GM23338 (cell line): Measurements from ENCODE around the gene COX7B2. TPM values are rescaled to one million over a fixed set of nuclear protein-coding genes. Genes with fewer than 3 reads are reported as not detected.

Experiments
- ATAC-seq: fragments of 200-7000 bp; cut with Tn5 transposase; 3 replicates; pipeline ENCODE4 v1.9.1; 2020
- DNase-seq: peaks from one replicate; pipeline ENCODE4 v3.0.0-alpha.2; 2015; ENCODE audit warnings: low spot score
- H2AFZ ChIP-seq: fragments of 200-600 bp; sonication (generic); 2 replicates; pipeline ENCODE4 v1.8.0; 2016; ENCODE audit warnings: antibody characterized with exemption, mild to moderate bottlenecking, moderate library complexity
- H3F3A ChIP-seq: fragments of 200-600 bp; sonication (generic); replicated peaks from 2 replicates; pipeline ENCODE4 v1.8.0; 2017; ENCODE audit warnings: antibody characterized with exemption, mixed run types, low read depth
- H3K27ac ChIP-seq: fragments of 200-600 bp; sonication (generic); 2 replicates; pipeline ENCODE4 v1.6.1; 2016; ENCODE audit warnings: low read depth
- H3K27me3 ChIP-seq: fragments of 200-600 bp; sonication (generic); 2 replicates; pipeline ENCODE4 v1.8.0; 2016; ENCODE audit warnings: mild to moderate bottlenecking, mixed run types, moderate library complexity; ENCODE audit not compliant: insufficient read depth
- H3K36me3 ChIP-seq: fragments of 200-600 bp; sonication (generic); 2 replicates; pipeline ENCODE4 v1.8.0; 2016; ENCODE audit warnings: mild to moderate bottlenecking; ENCODE audit not compliant: insufficient read depth
- H3K4me1 ChIP-seq: fragments of 200-600 bp; sonication (generic); 2 replicates; pipeline ENCODE4 v1.8.0; 2016; ENCODE audit warnings: mild to moderate bottlenecking, moderate library complexity; ENCODE audit not compliant: insufficient read depth
- H3K4me2 ChIP-seq: fragments of 200-600 bp; sonication (generic); 2 replicates; pipeline ENCODE4 v1.7.1; 2017; ENCODE audit warnings: mixed run types
- H3K4me3 ChIP-seq: fragments of 200-600 bp; sonication (generic); 2 replicates; pipeline ENCODE4 v1.6.1; 2016; ENCODE audit warnings: mixed run types
- H3K79me2 ChIP-seq: fragments of 200-600 bp; sonication (generic); replicated peaks from 2 replicates; pipeline ENCODE4 v1.8.0; 2017; ENCODE audit warnings: mild to moderate bottlenecking; ENCODE audit not compliant: insufficient read depth
- H3K9me2 ChIP-seq: fragments of 200-600 bp; sonication (generic); 2 replicates; pipeline ENCODE4 v1.8.0; 2017; ENCODE audit not compliant: insufficient read depth
- H4K20me1 ChIP-seq: fragments of 200-600 bp; sonication (generic); replicated peaks from 2 replicates; pipeline ENCODE4 v1.8.0; 2017; ENCODE audit warnings: mild to moderate bottlenecking; ENCODE audit not compliant: insufficient read depth
- H3K27ac Mint-ChIP-seq: 2 replicates; pipeline ENCODE4 v1.8.0; 2020; ENCODE audit warnings: inconsistent platforms, mild to moderate bottlenecking, moderate library complexity, mixed read lengths
- H3K27me3 Mint-ChIP-seq: 3 replicates; pipeline ENCODE4 v1.8.0; 2022; ENCODE audit warnings: low read depth, mild to moderate bottlenecking, moderate library complexity, mixed read lengths, inconsistent platforms; ENCODE audit not compliant: insufficient read depth, poor library complexity
- H3K36me3 Mint-ChIP-seq: 3 replicates; pipeline ENCODE4 v1.8.0; 2021; ENCODE audit warnings: low read depth, mild to moderate bottlenecking, inconsistent platforms, moderate library complexity, mixed read lengths
- H3K4me1 Mint-ChIP-seq: 3 replicates; pipeline ENCODE4 v1.8.0; 2020; ENCODE audit warnings: mild to moderate bottlenecking, inconsistent platforms, mixed read lengths
- H3K4me3 Mint-ChIP-seq: 3 replicates; pipeline ENCODE4 v1.8.0; 2021; ENCODE audit warnings: moderate library complexity, mild to moderate bottlenecking, inconsistent platforms, mixed read lengths
- H3K9me3 Mint-ChIP-seq: 3 replicates; pipeline ENCODE4 v1.8.0; 2020; ENCODE audit warnings: moderate library complexity, mild to moderate bottlenecking, inconsistent platforms, mixed read lengths
- CREB1 ChIP-seq: fragments of 250-450 bp; sonication (Bioruptor Pico); IDR thresholded peaks from 2 replicates; pipeline ENCODE4 v1.5.0; 2020; ENCODE audit warnings: low read depth, mild to moderate bottlenecking, moderate library complexity
- ETS1 ChIP-seq: IDR thresholded peaks from 2 replicates; pipeline ENCODE4 v1.6.1; 2016; ENCODE audit warnings: antibody characterized with exemption
- EZH2 ChIP-seq: fragments of 200-600 bp; sonication (generic); IDR thresholded peaks from one replicate; pipeline ENCODE4 v1.8.0; 2017; ENCODE audit warnings: antibody characterized with exemption, mild to moderate bottlenecking, low read depth; ENCODE audit not compliant: unreplicated experiment
- EZH2phosphoT487 ChIP-seq: fragments of 200-600 bp; sonication (generic); IDR thresholded peaks from one replicate; pipeline ENCODE4 v1.8.1; 2018; ENCODE audit warnings: antibody characterized with exemption; ENCODE audit not compliant: unreplicated experiment
- JUNB ChIP-seq: IDR thresholded peaks from one replicate; pipeline ENCODE4 v1.6.1; 2016; ENCODE audit warnings: antibody characterized with exemption; ENCODE audit not compliant: unreplicated experiment
- NANOG ChIP-seq: IDR thresholded peaks from 2 replicates; pipeline ENCODE4 v1.6.1; 2016; ENCODE audit warnings: antibody characterized with exemption, borderline replicate concordance
- POLR2AphosphoS5 ChIP-seq: IDR thresholded peaks from 2 replicates; pipeline ENCODE4 v1.6.1; 2016; ENCODE audit warnings: antibody characterized with exemption, low read depth
- REST ChIP-seq: IDR thresholded peaks from one replicate; pipeline ENCODE4 v1.6.1; 2018; ENCODE audit warnings: antibody characterized with exemption; ENCODE audit not compliant: unreplicated experiment
- STAT1 ChIP-seq: IDR thresholded peaks from one replicate; pipeline ENCODE4 v1.6.1; 2016; ENCODE audit warnings: antibody characterized with exemption; ENCODE audit not compliant: unreplicated experiment
- ZNF114 ChIP-seq: fragments of 250-450 bp; sonication (Bioruptor Pico); IDR thresholded peaks from 2 replicates; pipeline ENCODE4 v1.5.0; 2020; ENCODE audit warnings: mild to moderate bottlenecking, moderate library complexity
- ZNF331 ChIP-seq: fragments of 250-450 bp; sonication (Bioruptor Pico); IDR thresholded peaks from 2 replicates; pipeline ENCODE4 v1.5.0; 2020; ENCODE audit warnings: low read depth, mild to moderate bottlenecking, moderate library complexity
- polyA plus RNA-seq: library from polyadenylated mRNA; unstranded; fragments of >200 nt; fragmentation: Nextera tagmentation; extraction: Ambion mirVana; gene quantifications from 2 replicates; pipeline ENCODE4 v1.2.1, GENCODE V29; 2016
- total RNA-seq: library from RNA; depleted of rRNA; stranded (reverse); fragments of >200 nt; shearing (Covaris generic); gene quantifications from 2 replicates; pipeline ENCODE4 v1.2.3, GENCODE V29; 2014
- TF ChIP-seq, protein P1 (sequence below): fragments of 250-450 bp; sonication (Bioruptor Pico); IDR thresholded peaks from 2 replicates; pipeline ENCODE4 v1.5.0; 2020; ENCODE audit warnings: mild to moderate bottlenecking, moderate library complexity
- TF ChIP-seq, protein P2 (sequence below), 2 experiments: fragments of 200-600 bp in 1 of 2; sonication (generic) in 1 of 2; conservative IDR thresholded peaks; 2 replicates each; pipeline versions ENCODE4 v1.5.1 to v1.6.1; 2016 to 2017; ENCODE audit warnings: antibody characterized with exemption in 2 of 2, low read depth in 2 of 2, mild to moderate bottlenecking in 2 of 2, moderate library complexity in 1 of 2

COX7B2 gene
- total and polyA plus RNA-seq, 2 experiments from 2014 or later, result not detected

GRCh38 chr4:46856333-46856732 is 52.7 kb downstream of the COX7B2 start:
- ATAC-seq, result no peak
- Mint-ChIP-seq H3K36me3 (no peaks in the 10 kb centered on the region; the same call in 2 of the 3 replicates), H3K9me3 (peaks cover 46% of the 10 kb centered on the region), H3K27ac (no peak overlapping the region), H3K4me1 (no peaks in the 10 kb centered on the region), H3K4me3 (no peak overlapping the region), H3K27me3 (no peaks in the 10 kb centered on the region)
- H3K4me2 ChIP-seq, result no peak overlapping the region
- no peak overlapping the region for H3K27ac ChIP-seq
- H3K27me3 ChIP-seq, result no peaks in the 10 kb centered on the region
- no peak for TF ChIP-seq REST
- no peak for TF ChIP-seq ZNF114 (CRISPR knock-in tag)
- no peak for TF ChIP-seq POLR2AphosphoS5
- TF ChIP-seq ZNF331 (CRISPR knock-in tag), result no peak
- no peak for TF ChIP-seq NANOG
- TF ChIP-seq CREB1 (CRISPR knock-in tag), result no peak
- TF ChIP-seq, protein P1, sequence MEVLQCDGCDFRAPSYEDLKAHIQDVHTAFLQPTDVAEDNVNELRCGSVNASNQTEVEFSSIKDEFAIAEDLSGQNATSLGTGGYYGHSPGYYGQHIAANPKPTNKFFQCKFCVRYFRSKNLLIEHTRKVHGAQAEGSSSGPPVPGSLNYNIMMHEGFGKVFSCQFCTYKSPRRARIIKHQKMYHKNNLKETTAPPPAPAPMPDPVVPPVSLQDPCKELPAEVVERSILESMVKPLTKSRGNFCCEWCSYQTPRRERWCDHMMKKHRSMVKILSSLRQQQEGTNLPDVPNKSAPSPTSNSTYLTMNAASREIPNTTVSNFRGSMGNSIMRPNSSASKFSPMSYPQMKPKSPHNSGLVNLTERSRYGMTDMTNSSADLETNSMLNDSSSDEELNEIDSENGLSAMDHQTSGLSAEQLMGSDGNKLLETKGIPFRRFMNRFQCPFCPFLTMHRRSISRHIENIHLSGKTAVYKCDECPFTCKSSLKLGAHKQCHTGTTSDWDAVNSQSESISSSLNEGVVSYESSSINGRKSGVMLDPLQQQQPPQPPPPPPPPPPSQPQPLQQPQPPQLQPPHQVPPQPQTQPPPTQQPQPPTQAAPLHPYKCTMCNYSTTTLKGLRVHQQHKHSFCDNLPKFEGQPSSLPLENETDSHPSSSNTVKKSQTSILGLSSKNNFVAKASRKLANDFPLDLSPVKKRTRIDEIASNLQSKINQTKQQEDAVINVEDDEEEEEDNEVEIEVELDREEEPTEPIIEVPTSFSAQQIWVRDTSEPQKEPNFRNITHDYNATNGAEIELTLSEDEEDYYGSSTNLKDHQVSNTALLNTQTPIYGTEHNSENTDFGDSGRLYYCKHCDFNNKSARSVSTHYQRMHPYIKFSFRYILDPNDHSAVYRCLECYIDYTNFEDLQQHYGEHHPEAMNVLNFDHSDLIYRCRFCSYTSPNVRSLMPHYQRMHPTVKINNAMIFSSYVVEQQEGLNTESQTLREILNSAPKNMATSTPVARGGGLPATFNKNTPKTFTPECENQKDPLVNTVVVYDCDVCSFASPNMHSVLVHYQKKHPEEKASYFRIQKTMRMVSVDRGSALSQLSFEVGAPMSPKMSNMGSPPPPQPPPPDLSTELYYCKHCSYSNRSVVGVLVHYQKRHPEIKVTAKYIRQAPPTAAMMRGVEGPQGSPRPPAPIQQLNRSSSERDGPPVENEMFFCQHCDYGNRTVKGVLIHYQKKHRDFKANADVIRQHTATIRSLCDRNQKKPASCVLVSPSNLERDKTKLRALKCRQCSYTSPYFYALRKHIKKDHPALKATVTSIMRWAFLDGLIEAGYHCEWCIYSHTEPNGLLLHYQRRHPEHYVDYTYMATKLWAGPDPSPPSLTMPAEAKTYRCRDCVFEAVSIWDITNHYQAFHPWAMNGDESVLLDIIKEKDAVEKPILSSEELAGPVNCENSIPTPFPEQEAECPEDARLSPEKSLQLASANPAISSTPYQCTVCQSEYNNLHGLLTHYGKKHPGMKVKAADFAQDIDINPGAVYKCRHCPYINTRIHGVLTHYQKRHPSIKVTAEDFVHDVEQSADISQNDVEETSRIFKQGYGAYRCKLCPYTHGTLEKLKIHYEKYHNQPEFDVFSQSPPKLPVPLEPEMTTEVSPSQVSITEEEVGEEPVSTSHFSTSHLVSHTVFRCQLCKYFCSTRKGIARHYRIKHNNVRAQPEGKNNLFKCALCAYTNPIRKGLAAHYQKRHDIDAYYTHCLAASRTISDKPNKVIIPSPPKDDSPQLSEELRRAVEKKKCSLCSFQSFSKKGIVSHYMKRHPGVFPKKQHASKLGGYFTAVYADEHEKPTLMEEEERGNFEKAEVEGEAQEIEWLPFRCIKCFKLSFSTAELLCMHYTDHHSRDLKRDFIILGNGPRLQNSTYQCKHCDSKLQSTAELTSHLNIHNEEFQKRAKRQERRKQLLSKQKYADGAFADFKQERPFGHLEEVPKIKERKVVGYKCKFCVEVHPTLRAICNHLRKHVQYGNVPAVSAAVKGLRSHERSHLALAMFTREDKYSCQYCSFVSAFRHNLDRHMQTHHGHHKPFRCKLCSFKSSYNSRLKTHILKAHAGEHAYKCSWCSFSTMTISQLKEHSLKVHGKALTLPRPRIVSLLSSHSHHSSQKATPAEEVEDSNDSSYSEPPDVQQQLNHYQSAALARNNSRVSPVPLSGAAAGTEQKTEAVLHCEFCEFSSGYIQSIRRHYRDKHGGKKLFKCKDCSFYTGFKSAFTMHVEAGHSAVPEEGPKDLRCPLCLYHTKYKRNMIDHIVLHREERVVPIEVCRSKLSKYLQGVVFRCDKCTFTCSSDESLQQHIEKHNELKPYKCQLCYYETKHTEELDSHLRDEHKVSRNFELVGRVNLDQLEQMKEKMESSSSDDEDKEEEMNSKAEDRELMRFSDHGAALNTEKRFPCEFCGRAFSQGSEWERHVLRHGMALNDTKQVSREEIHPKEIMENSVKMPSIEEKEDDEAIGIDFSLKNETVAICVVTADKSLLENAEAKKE, result no peak
- TF ChIP-seq STAT1, result no peak
- no peak for TF ChIP-seq EZH2phosphoT487
- TF ChIP-seq, protein P2, sequence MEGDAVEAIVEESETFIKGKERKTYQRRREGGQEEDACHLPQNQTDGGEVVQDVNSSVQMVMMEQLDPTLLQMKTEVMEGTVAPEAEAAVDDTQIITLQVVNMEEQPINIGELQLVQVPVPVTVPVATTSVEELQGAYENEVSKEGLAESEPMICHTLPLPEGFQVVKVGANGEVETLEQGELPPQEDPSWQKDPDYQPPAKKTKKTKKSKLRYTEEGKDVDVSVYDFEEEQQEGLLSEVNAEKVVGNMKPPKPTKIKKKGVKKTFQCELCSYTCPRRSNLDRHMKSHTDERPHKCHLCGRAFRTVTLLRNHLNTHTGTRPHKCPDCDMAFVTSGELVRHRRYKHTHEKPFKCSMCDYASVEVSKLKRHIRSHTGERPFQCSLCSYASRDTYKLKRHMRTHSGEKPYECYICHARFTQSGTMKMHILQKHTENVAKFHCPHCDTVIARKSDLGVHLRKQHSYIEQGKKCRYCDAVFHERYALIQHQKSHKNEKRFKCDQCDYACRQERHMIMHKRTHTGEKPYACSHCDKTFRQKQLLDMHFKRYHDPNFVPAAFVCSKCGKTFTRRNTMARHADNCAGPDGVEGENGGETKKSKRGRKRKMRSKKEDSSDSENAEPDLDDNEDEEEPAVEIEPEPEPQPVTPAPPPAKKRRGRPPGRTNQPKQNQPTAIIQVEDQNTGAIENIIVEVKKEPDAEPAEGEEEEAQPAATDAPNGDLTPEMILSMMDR (conservative IDR thresholded peaks at IDR 0.05; ENCODE audit: low read depth in 2 of 2), result no peak
- no peak for TF ChIP-seq JUNB
- TF ChIP-seq EZH2, result no peak
- no peak for TF ChIP-seq ETS1
- H2AFZ ChIP-seq, result no peak overlapping the region
- H3F3A ChIP-seq, result no peaks in the 10 kb centered on the region
- peaks cover 9% of the 10 kb centered on the region; the same call in 1 of the 2 replicates for H3K9me2 ChIP-seq
- H4K20me1 ChIP-seq, result no peaks in the 10 kb centered on the region
- H3K36me3 ChIP-seq, result no peaks in the 10 kb centered on the region
- H3K4me1 ChIP-seq, result no peaks in the 10 kb centered on the region
- no peaks in the 10 kb centered on the region for H3K79me2 ChIP-seq
- no peak for DNase-seq
- H3K4me3 ChIP-seq, result no peak overlapping the region
